ENCODE measurements around the gene RELCH.

Gene RELCH

DNA sequence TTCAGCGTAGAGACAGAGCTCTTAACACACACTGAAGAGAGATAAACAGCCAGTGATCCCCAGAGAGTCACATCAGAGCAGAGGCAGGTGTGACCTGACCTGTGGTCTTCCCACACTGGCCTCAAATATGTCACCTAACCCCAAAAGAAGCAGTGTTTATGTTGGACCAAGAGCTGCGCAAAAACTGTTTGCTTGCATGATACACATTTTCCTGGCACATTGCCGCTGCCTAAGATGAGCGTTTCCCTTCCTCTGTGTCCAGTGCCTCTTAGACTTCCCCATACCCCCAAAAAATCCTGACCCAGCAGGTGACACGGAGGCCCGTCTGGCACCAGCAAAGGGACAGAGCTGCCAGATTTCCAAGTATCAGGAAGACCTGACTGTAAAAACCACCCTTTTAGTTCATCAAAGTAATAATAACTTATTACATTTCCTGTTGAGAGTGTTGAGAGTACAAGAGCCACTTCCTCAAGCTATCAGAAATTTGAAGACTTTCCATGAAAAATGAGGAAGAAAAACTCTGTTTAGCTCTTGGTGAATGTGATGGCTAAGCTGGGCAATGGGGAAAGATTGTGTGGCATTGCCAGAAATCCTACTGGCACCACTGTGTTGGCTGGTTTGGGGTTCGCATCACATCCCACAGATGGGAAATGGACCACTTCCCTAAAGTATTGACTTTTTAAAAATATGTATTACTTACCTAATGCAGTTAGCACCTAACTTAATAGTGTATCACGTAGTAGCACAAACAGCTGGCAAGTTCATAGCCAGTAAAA is 144.7 kb downstream of the RELCH start:
- H3K4me3 Mint-ChIP-seq, result no peak overlapping the region

DNA sequence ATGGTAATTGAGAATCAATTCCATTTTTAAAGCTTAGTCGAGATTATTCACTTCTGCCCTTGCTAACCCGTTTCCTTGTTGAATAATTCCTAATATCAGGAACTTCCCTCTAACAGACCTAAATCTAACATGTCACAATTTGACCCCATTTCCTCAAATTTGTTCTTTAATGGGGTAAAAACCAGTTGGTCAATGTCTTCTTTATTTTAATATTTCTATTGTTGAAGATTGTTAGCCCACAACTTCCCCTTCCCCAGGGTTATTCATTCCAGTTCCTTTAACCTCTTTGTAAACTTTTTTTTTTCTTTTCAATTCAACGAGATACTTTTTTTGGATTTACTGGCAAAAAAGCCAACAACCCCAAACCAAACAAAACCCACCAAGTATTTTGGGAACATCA is 145.4 kb downstream of the RELCH start:
- Mint-ChIP-seq H3K27me3 (peaks cover 23% of the 10 kb centered on the region), H3K27ac (no peak overlapping the region), H3K36me3 (peaks cover 3% of the 10 kb centered on the region), H3K9me3 (ENCODE audit: low read depth) (no peaks in the 10 kb centered on the region), H3K4me3 (no peak overlapping the region), H3K4me1 (ENCODE audit: low read depth) (peaks cover 27% of the 10 kb centered on the region)

More for the DNA sequence above, 144.7 kb downstream of the RELCH start:
- Mint-ChIP-seq H3K36me3 (peaks cover 3% of the 10 kb centered on the region), H3K27me3 (peaks cover 28% of the 10 kb centered on the region), H3K27ac (peak overlapping the region; percentile 34), H3K4me1 (ENCODE audit: low read depth) (peaks cover 29% of the 10 kb centered on the region), H3K9me3 (ENCODE audit: low read depth) (no peaks in the 10 kb centered on the region)

DNA sequence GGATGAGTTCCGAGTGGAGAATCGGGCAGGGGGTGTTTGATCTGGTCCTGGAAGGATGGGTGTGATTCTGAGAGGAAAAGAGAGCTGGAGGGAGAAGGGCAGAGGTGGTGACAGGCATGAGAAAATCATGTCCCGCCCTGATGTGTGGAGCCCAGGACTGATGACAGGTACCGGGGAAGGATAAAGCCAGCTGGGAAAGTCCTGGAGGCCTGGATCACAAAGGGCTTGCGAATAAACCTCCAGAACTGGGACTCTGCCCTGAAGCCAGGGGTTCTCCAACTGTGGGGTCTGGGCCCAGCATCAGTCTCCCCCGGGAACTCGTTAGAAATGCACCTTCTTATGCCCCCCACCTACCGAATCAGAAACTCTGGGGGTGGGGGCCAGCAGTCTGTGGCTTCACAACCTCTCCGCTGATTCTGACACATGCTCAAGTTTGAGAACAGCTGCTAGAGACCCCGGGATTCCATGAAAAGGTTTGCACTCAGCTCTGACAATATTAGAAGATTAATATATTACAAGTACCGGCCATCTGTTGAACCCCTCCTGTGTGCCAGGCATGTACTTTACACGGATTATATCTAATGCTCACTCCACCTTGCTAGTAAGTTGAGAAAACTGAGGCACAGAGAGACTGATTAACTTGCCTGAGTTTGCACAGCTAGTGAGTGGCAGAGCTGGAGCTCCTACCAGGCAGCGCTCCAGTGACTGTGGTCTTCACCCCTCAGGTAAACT is 146.1 kb downstream of the RELCH start:
- Mint-ChIP-seq H3K27ac (no peak overlapping the region), H3K36me3 (peaks cover 3% of the 10 kb centered on the region), H3K4me3 (no peak overlapping the region), H3K9me3 (ENCODE audit: low read depth) (no peaks in the 10 kb centered on the region), H3K4me1 (ENCODE audit: low read depth) (peaks cover 27% of the 10 kb centered on the region), H3K27me3 (peaks cover 18% of the 10 kb centered on the region)

DNA sequence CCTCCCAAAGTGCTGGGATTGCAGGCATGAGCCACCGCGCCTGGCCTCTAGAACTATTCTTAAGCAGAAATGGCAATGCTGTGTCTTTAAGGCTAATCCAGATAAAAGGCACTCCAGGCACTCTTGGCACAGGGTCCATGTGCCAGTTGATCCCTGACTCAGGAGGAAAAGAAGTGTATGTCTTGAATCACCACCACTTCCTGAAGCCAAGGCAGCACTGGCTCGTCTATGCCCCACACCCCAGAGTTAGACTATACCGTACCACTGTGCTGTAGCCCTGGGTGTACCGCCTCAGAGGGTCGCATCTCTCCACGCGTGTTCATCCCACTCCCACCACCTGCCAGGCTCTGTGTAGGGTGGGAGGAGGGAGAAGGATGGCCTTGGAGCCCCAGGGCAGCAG is 147.1 kb downstream of the RELCH start:
- peaks cover 17% of the 10 kb centered on the region for H3K27me3 Mint-ChIP-seq
- peaks cover 3% of the 10 kb centered on the region for H3K36me3 Mint-ChIP-seq
- peaks cover 27% of the 10 kb centered on the region for H3K4me1 Mint-ChIP-seq (ENCODE audit: low read depth)
- H3K27ac Mint-ChIP-seq, result no peak overlapping the region
- H3K4me3 Mint-ChIP-seq, result no peak overlapping the region
- no peaks in the 10 kb centered on the region for H3K9me3 Mint-ChIP-seq (ENCODE audit: low read depth)

DNA sequence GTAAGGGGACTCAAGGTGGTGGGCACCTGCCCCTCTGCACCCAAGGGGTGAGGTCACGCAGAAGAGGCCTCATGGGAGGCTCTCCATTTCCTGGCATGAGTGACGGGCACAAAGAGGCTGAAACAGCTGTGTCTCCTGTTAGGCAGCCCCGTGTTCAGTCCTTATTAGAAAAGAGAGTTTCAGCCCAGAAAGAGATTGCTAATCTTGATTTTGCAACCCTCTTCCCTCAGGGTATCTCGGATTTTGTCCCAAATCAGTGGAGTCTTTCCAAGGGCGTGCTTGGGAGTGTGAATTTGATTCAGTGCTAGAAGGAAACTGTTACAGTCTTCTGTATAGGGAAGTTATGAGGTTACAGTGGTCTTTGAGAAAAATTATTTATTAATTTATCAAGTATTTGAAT is 148.4 kb downstream of the RELCH start:
- Mint-ChIP-seq H3K4me3 (no peak overlapping the region), H3K9me3 (ENCODE audit: low read depth) (no peaks in the 10 kb centered on the region), H3K27me3 (peaks cover 9% of the 10 kb centered on the region), H3K27ac (no peak overlapping the region), H3K4me1 (ENCODE audit: low read depth) (peaks cover 22% of the 10 kb centered on the region), H3K36me3 (peaks cover 3% of the 10 kb centered on the region)

DNA sequence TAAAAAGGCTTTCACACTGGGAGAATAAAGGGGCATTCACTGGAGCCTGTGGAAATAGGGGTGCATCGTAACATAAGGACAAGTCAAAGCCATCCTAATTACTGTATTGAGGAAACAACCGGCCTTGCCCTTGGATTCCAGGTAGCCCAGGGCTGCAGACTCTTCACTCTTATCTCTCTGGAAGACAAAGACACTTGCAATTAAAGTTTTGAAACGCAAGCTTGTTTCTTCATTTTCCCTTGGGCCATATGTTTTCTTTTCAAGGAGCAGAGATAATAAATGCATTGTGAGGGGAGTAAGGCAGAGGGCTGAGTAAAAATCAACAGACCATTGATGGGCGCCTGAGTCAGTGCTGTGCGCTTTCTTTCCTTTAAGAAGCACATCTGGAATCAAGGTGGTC is 149.6 kb downstream of the RELCH start:
- Mint-ChIP-seq H3K4me1 (ENCODE audit: low read depth) (peaks cover 15% of the 10 kb centered on the region), H3K27me3 (peaks cover 8% of the 10 kb centered on the region), H3K27ac (no peak overlapping the region)

DNA sequence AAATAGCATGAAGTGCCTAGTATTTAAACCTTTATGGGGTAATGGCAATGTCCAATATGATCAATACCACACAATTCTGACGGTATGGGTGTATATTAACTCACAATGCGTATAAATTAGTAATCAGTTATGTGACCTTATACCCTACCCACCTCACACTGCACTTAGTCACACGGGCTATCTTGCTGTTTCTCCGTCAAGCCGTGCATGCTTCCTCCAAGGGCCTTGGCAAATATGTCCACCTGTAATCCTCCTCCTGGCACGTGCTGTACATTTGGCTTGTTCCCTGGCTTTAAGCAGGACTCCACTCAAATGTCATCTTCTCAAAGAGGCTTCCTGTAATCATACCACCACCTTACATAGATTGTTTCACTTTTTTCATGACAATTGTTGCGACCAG is 150.3 kb downstream of the RELCH start:
- Mint-ChIP-seq H3K27me3 (peaks cover 5% of the 10 kb centered on the region), H3K4me3 (no peak overlapping the region), H3K9me3 (ENCODE audit: low read depth) (no peaks in the 10 kb centered on the region), H3K27ac (no peak overlapping the region), H3K4me1 (ENCODE audit: low read depth) (peaks cover 12% of the 10 kb centered on the region), H3K36me3 (no peaks in the 10 kb centered on the region)

More for the DNA sequence above, 149.6 kb downstream of the RELCH start:
- Mint-ChIP-seq H3K9me3 (ENCODE audit: low read depth) (no peaks in the 10 kb centered on the region), H3K4me3 (no peak overlapping the region), H3K36me3 (no peaks in the 10 kb centered on the region)

DNA sequence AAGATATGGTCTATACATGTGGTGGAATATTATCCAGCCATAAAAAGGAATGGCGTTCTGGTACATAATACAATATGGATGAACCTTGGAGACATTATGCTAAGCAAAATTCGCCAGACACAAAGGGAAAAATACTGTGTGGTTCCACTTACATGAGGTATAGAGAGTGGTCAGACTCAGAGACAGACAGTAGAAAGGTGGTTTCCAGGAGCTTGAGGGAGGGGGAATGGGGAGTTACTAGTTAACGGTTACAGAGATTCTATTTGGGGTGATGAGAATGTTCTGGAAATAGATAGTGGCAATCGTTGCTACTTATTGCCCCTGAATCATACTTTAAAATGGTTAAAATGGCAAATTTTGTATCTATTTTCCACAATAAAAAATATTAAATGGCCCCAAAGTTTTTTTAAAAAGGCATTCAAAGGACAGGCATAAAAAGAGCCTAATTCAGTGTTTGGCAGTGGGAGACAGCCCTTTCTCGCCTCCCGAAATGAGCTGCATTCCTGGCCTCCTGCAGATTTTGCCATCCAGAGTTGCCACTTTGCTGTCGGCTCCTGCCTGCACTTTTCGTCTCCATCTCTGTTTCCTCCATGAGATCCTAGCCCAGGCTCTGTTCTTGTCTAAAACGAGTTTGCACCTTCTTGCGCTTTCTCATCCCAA is 151.5 kb downstream of the RELCH start:
- Mint-ChIP-seq H3K9me3 (ENCODE audit: low read depth) (no peaks in the 10 kb centered on the region), H3K4me3 (no peak overlapping the region), H3K27me3 (peaks cover 5% of the 10 kb centered on the region), H3K4me1 (ENCODE audit: low read depth) (peaks cover 12% of the 10 kb centered on the region), H3K36me3 (no peaks in the 10 kb centered on the region), H3K27ac (no peak overlapping the region)

DNA sequence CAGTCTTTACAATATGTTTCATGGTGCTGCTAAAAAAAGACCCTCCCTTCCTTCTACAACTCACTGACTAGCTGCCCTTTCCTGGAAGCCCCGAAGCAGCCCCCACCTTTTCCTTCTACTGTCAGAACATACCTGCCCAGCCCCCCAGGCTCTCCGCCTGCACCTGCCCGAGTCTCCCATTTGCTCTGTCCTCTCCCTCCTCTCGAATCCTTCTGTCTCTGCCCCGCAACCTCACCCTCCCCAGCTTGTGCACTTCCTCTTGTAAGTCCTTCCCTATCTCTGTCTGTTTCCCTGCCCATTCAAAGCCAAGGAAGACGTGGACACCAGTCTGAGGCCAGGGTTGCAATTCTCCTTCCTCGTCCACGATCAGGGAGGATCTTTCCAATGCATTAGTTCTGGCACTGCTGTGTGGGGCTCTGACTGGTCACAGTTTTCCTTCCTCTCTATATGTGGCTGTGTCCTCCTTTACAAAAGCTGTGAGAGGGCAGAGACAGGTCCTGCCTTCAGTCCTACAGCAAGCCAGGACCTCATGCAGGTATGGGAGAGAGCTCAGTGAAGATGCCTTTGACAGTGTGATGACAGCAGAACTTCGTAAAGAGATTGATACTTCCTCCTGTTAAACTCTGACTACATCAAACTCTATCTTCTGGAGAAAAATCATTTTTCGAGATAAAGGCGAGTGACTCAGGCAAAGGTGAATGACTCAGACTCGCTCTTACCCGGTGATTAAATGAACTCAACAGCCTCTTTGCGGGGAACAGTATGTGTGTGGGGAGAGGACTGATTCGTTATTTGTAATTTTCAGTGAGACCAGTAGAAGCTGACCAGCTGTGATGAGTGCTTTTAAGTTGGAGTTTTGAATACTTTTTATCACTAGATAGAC is 152.3 kb downstream of the RELCH start:
- Mint-ChIP-seq H3K36me3 (no peaks in the 10 kb centered on the region), H3K27me3 (peaks cover 5% of the 10 kb centered on the region), H3K9me3 (ENCODE audit: low read depth) (no peaks in the 10 kb centered on the region), H3K4me1 (ENCODE audit: low read depth) (peaks cover 12% of the 10 kb centered on the region), H3K27ac (peak overlapping the region; percentile 35), H3K4me3 (peak overlapping the region; percentile 18)

DNA sequence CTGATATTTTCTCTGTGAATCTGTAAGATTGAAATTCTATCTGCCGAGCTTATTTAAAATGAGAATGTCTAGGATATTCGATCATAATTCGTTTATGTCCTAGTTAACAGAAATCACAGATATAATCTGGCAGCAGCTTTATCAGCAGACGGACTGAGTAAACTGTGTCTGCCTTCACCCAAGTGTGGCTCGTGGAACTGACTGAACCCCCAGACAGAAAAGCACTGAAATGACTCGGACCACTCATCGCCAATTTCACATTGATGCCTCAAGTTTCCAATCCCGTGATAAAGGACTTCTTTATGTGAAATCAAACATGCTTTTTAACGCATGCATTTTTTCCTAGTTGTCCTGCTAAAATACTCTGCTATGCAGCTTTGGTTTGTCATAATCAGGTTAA is 153.9 kb downstream of the RELCH start:
- H3K4me3 Mint-ChIP-seq, result no peak overlapping the region
- no peaks in the 10 kb centered on the region for H3K9me3 Mint-ChIP-seq (ENCODE audit: low read depth)
- no peak overlapping the region for H3K27ac Mint-ChIP-seq
- no peaks in the 10 kb centered on the region for H3K36me3 Mint-ChIP-seq
- H3K4me1 Mint-ChIP-seq (ENCODE audit: low read depth), result peaks cover 12% of the 10 kb centered on the region
- peaks cover 4% of the 10 kb centered on the region for H3K27me3 Mint-ChIP-seq

DNA sequence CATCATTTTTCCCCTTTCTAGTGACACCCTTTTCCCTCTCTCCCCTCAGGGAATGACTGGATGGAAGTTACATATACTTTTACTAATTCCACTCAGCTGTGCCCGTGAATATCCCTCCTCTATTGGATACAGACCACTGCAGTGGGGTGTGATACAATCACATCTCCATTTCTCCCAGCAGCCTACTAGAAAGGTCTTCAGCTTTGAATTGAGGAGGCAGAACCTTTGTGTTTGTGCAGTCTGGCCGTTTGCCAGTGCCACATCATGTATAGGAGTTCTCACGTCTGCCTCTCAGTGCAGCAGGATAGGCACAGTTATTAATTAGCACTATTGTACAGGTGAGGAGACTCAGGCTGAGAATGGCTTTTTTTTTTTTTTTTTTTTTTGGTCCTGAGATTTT is 154.4 kb downstream of the RELCH start:
- Mint-ChIP-seq H3K27me3 (peaks cover 4% of the 10 kb centered on the region), H3K4me3 (no peak overlapping the region), H3K36me3 (no peaks in the 10 kb centered on the region), H3K9me3 (ENCODE audit: low read depth) (no peaks in the 10 kb centered on the region), H3K4me1 (ENCODE audit: low read depth) (peaks cover 12% of the 10 kb centered on the region), H3K27ac (no peak overlapping the region)

DNA sequence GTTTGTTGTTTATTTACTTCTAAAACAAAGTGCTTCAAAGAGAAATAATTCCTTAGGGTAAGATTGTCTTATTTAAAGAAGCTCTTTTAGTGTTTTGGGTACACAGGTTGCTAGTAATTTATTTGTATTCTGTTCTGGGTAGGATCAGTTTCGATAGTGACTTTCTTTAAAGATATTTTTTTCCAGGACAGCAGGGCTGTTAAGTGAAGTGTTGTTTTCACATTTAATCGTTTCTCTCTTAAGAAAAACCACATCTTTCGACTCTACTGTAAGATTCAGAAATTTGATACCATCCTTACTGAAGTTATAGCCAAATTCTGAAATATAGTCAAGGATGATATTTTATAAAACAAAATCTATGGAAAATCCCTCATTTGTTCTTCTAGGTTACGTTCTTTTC is 155.8 kb downstream of the RELCH start:
- H3K27ac Mint-ChIP-seq, result no peak overlapping the region
- H3K4me1 Mint-ChIP-seq (ENCODE audit: low read depth), result peaks cover 17% of the 10 kb centered on the region
- H3K9me3 Mint-ChIP-seq (ENCODE audit: low read depth), result no peaks in the 10 kb centered on the region
- no peak overlapping the region for H3K4me3 Mint-ChIP-seq
- H3K36me3 Mint-ChIP-seq, result no peaks in the 10 kb centered on the region
- peaks cover 4% of the 10 kb centered on the region for H3K27me3 Mint-ChIP-seq

DNA sequence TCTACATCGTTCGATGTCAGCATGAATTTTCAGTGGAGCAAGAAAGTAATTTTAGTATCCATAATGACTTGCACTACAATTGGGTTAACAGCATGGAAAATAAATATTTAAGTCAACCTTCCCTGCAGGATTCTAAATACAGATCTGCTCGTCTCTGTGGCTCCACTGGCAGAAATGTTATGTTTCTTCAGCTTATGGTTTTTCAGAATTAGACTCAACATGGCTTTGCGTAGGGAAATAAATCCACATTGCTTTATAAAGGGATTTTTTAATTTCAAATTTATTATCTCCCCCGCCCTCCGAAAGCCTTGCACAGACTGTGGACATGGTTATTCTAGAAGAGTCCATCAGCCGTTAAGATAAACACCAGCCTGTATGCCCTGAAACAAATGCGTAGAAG is 156.3 kb downstream of the RELCH start:
- peaks cover 4% of the 10 kb centered on the region for H3K27me3 Mint-ChIP-seq
- no peak overlapping the region for H3K27ac Mint-ChIP-seq
- H3K4me1 Mint-ChIP-seq (ENCODE audit: low read depth), result peaks cover 16% of the 10 kb centered on the region
- no peaks in the 10 kb centered on the region for H3K9me3 Mint-ChIP-seq (ENCODE audit: low read depth)
- H3K4me3 Mint-ChIP-seq, result no peak overlapping the region
- H3K36me3 Mint-ChIP-seq, result no peaks in the 10 kb centered on the region

DNA sequence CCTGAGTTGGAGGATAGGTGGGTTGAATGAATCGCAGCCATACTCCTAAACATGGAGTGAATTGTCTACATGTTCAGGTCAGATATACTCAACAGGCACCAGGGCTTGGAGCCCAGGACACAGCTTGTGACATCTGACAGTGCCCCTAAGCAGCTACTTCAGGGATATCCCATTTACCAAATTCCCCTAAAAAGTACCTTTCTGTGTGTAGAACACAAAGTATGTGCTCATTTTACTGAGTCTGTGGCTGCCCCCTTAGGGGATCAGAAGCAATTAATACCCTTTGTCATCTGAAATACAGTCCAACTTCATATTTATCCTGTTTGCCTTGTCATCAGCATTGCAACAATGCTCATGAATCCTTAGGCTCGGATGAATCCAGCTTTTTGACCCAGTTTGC is 158.9 kb downstream of the RELCH start:
- peaks cover 1% of the 10 kb centered on the region for H3K27me3 Mint-ChIP-seq
- H3K27ac Mint-ChIP-seq, result no peak overlapping the region
- no peaks in the 10 kb centered on the region for H3K9me3 Mint-ChIP-seq (ENCODE audit: low read depth)
- no peak overlapping the region for H3K4me3 Mint-ChIP-seq
- peaks cover 5% of the 10 kb centered on the region for H3K4me1 Mint-ChIP-seq (ENCODE audit: low read depth)
- no peaks in the 10 kb centered on the region for H3K36me3 Mint-ChIP-seq

Data from activated naive CD8-positive, alpha-beta T cell (primary cell).